COLO829 (cell line): ENCODE measurements around the gene GGA1.

ENCODE experiments used
- DNase-seq: peaks from one replicate; pipeline ENCODE4 v3.0.0; 2012; ENCODE audit warnings: low spot score

GGA1 gene

DNA sequence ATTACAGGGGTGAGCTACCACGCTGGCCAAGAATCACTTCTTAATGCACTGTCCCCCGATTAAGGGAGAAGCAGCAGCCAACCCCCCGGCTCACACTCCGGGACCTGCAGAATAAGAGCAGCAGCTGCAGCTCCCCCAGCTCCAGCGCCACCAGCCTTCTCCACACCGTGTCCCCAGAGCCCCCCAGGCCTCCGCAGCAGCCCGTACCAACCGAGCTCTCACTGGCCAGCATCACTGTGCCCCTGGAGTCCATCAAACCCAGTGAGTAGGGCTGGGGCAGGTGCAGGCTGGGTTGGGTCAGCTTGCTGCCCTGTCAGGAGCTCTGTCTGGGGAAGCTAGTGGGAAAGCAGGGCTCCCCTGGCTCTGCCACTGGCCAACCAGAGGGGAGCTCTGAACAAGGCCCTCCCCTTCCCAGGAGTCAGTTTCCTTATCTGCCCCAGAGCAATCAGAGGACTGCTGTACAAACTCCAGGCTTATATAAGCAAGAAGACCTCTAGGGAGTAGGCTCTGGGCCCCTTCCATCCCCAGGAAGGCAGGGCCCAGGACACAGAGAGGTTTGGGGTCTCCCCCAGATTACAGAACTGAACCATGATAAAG, 22.3 kb downstream of the GGA1 start:
- no peak for DNase-seq

DNA sequence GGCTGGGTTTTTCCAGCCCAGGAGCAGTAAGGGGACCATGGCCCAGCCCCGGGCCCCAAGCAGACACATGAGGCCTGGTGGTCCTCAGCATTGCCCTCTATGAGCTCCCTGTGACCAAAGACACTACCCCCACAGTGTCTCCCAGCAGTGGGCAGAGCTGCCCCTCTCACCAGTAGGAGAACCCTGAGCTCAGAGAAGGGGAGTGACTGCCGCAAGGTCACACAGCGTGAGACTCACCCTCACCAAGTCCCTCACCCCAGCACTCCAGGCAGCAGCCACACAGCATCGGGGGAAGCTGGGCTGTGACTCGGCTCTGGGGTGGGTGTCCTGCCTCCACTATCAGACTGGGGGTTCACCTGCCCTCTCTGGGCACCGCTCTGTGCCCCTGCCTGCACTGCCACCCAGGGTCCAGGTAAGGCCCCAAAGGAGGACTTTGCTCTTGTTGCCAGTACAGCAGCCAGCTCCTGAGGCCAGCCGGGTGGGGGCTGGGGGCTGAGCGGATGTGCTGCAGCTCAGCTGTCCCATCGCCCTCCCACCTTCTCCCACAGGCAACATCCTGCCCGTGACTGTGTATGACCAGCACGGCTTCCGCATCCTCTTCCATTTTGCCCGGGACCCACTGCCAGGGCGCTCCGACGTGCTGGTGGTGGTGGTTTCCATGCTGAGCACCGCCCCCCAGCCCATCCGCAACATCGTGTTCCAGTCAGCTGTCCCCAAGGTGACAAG, 23.0 kb downstream of the GGA1 start:
- DNase-seq, result no peak

DNA sequence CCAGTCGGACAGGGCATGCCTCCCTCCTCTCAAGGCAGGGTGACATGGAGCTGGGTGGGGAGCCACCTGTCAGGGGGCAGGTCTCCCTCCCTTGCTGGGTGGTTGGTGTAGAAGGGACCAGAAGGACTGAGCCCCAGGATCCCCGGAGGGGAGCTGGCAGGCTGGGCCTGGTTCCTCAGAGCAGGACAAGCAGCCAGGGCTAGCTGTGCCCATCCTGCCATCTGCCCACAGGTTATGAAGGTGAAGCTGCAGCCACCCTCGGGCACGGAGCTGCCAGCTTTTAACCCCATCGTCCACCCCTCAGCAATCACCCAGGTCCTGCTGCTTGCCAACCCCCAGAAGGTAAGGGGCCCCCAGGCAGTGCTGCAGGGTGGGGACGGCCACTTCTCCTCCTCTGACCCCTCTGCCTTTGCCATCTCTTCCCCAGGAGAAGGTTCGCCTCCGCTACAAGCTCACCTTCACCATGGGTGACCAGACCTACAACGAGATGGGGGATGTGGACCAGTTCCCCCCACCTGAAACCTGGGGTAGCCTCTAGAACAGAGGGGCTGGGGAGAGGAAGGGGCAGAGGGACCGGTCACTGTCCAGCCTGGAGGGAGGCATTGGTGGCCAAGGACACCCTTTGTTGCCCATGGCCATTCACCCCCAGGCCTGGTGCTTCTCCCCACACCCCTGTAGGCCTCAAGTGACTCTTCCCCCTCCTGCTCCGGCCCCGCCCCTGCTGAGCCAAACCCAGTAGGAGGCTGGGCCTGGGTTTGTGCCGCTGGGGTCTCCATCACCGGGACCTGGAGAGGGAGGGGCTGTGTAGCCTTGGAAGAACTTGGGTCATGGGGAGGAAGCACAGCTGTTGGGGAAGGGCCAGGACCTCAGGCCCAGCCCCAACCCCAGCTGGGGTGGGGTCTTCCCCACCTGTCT, 23.8 kb downstream of the GGA1 start:
- DNase-seq, result no peak

DNA sequence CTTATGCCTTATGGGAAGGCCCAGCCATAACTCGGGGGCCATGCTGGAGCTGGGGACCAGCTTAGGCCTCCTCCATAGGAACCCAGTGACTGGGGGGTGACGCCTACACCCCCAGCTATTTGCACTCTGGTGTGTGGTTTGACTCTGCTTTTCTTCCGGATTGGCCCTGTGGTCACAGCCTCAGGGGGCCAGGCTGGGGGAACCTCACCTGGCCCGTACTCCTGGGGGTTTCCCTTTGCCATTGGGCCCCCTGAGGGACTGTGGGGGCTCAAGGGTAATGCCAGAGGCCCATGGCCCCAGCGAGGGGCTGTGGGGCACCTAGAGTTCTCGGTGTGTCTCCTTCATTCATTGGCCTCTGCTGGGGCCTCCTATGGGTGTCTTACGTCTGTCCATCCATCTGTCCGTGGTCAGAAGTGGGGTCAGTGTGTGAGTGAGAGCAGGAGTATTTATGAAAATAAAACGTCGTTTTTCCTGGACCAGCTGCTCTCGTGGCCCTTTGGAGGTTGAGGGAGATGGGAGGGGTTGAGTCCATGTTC, 24.5 kb downstream of the GGA1 start:
- DNase-seq, result no peak

DNA sequence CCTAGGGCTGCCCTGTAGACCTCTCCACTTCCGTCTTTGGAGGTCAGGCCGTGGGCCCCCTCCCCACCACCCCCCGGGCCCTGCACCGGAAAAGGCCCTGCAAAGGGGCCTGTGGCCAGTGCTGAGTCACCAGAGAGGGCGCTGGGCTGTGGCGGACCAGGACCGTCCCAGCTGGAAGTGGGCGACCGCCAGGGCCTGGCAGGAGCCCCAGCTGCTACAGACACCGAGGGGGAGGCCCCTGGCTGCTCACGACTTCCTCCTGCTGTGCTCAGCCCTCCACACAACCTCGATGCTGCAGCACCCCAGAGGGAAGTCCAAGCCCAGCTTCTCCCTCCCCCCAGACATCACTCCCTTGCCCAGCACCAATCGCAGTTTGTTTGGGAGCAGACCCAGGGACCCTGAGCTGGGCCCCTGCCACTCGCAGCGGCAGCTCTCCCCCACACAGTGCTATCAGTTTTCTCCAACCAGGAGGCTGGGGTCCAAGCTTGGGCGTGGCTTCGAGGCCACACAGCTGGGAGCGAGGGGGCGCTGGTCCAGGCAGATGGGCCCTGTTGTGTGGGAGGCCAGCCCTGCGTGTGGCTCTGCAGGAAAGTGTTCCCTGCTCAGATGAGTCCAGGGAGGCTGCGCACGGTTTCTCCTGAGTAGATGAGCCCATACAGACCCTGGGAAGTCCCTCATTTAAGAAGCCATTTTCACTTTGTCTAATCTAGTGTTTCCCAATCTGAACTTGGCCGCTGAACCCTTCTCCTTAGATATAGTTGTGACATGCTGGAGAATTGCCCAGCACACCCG, 25.2 kb downstream of the GGA1 start:
- no peak for DNase-seq

DNA sequence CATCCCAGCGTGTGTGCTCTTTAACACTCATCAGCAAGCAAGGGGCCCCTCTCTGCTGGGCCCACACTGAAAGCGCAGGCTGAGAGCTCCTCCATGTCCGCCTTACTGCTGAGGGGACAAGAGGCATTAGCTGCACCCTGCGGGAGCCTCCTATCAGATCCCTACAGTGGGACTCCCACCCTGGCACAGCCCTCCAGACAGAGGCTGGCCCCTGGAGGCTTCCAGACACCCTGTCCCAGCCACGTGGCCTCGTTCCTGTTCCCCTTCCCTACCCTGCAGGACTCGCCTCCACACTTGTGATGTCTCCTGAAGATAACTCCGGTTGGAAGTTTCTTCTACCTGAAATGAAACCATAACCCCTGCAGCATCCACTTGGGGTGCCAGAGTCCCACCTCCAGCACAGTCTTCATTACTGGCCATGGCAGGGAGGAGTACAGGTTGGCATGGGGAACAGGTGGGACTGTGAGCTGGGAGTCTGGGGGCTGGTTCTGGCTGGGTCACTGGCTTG, 25.8 kb downstream of the GGA1 start:
- no peak for DNase-seq

DNA sequence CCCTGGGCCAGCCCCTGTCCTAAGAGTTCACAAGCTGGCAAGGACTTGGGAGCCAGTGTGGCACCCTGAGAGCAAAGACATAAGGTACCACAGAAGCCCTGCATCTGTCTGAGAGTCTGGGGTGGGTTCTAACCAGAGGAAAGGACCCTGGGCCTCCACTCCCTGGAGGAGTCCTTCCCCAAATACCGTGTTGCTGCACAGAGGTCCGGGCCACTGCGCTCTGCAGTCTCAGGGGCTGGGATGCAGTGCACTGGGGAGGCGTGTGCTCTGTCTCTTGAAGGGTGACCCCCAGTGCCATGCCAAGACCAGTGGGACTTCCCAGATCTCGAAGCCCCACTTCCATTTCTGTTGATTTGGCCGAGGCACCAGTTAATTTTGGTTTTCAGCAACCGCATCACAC, 26.5 kb downstream of the GGA1 start:
- no peak for DNase-seq

DNA sequence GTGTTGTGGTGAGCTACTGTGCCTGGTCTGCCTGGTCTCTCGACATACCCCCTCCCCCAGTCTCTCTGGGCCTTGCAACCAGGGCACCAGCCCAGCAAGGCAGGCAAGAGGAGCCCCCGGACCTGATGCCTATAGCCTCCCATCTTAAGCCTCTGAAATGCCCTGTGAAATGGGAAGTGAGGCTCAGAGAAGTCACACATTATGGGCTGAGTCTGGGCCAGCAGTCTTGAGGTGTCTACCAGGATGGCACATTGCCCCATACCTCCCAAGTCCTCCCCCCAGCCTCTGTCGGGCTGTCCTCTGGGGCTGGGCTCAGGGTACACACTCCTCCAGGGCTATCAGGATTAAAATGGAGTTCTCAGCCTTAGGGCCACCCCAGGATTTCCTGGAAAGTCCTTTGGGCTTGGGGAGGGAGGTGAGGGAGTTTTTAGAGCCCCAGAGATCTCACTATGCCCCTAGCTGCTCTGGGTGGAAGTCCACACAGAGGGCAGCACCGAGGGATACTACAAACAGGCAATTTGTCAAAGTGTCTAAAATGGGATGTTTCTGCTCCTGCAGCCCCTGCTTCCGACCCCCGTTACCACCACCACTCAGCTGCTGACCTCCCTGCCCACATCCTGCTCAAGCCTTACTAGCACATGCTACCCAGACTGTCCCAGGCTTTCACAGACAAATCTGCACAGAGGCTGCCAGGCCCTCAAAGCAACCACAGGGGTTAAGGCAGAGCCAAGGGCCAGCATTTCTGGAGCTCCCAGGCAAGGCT, 27.7 kb downstream of the GGA1 start:
- DNase-seq, result no peak

DNA sequence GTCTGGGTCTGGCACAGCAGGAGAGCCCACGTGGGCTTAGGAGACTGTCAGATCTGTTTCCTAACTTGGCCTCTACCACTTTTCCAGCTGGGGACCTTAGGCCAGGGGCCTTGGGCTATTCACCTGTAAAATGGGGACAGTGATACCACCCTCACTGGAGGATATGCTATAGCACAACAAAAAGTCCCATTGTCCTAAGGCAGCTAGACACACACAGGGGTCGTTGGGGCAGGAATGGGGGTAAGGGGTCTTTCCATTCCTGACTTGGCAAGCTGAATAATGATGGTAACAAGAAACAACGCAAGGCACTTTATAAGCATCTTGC, 28.3 kb downstream of the GGA1 start:
- DNase-seq, result no peak

DNA sequence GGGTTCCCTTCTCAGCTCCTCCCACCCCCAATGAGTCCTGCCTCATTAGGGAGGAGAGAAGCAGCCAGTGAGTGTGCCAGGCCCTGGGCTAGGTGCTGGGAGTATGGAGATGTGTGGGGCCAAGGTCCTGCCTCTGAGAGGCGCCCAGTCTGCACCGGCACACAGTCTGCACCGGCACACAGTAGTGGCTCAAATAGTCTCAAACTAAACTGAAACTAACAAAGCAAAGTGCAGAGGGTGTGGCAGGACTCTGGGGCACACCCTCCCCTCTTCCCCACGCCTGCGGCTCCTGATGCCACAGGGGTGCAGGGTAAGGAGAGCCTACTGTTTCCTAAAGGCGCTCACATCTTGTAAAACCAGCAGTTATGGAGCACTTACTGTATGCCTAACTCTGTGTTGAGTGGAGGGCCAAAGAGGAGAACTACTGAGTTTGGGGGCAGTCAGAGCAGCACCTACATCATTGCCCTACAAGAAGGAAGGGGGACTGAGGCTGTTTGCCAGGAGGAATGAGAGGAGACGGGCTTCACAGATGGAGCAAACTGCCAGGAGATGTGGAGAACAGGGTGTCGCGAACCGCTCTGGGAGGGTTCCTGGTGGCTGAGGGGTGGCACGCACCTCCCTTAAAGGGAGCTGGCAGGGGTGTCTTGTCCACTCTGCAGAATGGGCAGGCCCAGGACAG, 29.9 kb downstream of the GGA1 start:
- DNase-seq, result no peak

DNA sequence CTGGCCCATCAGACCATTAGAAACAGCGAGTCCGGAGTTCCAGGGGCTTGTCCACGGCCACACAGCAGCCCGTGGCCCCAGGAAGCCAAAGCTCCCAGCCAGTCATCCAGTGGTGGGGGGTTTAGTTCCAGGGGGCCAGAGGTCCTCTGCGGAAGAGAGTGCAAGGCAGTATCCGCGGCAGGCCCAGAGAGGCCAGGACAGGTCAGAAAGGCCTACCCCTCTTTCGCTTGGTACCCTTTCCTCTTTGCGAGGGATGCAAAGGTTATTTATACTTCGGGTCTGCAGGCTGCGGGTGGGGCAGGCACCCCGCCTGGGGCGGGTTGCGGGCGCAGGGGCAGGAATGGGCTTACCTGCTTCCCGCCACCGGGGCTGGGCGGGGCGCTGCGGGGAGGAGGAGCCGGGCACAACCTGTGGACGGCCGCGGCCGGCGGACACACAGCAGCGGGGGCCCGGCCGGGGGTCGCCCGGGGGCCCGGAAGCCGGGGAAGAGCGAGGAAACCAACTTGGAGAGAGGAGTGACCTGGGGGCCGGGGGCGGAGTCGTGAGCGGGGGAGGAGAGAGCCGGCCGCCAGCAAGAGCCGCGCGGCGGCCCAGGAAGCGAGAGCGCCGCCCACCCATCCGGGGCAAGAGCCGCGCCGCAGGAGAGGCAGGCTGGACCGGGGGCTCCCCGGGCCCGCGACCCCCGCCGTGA, 30.6 kb downstream of the GGA1 start, which contains the start of gene SH3BP1:
Gene SH3BP1 (plus strand): TSS at position 600 of the 691 bp plus-strand sequence. CDS start 119 bp downstream, outside the sequence.
- DNase-seq, result no peak

DNA sequence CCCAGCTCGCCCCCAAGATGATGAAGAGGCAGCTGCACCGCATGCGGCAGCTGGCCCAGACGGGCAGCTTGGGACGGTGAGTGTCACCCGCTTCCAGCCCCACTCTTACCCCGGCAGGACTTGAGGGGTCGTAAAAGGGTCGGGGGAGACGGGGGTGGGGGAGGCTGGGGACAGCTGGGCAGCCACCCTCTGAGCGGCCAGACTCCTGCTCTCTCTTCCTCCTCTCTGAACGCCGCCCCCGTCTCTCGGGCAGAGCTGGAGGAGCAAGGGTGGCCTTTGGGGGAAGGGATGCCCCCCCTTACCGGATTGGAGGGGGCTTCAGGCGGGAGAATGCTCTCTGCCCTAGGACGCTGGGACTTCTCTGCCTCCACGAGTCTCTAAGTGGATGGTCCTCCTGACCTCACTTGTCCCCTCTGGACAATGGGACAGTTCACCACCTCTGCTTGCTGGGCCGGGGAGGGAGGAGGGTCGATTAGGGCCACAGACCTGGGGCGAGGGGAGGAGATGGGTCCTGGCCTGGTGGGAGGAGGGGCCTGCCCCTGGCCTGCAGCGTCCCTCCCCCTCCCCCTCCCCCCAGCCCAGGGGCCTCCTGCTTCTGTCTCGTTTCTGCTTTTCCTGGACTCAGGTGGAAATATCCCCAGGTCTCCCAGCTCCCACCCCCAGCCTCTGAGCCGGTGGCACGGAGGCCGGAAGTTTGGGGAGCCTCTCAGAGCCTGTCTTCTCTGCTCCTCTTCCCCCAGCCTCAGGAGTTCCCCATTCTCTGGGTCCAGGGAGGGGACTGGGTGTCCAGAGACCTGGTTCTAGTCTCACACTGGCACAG, 31.3 kb downstream of the GGA1 start:
- DNase-seq, result no peak

DNA sequence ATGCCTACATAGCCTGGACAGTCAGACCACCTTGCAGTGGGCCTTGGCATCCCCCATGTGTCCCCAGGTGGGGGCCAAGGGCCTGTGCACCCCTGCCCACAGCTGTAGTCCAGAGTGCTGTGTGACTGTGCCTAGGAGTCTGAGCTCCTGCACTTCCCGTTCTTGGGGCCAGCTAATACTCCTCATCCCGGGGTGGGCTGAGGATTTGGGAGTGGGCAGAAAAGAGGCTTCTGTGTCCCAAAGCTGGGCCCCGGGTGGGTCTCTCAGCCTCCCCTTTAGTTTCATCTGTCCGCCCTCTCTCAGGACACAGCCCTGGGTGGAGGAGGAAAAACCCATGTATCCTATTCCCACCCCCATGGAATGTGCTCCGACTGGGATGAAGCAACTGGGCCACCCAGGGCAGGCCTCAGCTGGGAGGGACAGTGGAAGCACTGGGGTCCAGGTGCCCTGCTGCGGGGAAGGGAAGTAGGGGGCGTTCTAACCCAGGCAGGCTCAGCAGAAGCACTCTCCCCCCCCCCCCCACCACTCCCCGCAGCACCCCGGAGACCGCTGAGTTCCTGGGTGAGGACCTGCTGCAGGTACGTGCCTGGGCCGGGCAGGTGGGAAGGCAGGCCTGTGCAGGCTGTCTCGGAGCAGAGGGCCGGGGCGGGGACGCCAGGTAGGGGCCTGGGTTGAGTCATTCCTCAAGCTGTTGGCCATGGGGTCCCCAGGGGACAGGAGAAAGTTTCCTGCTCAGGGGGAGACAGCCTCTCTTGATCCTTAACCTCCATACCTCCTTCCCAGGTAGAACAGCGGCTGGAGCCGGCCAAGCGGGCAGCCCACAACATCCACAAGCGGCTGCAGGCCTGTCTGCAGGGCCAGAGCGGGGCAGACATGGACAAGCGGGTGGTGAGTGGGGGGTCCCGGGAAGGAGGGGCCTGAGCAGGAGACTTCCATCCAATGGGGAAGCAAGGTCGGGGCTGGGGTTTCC, 32.2 kb downstream of the GGA1 start:
- DNase-seq, result no peak

DNA sequence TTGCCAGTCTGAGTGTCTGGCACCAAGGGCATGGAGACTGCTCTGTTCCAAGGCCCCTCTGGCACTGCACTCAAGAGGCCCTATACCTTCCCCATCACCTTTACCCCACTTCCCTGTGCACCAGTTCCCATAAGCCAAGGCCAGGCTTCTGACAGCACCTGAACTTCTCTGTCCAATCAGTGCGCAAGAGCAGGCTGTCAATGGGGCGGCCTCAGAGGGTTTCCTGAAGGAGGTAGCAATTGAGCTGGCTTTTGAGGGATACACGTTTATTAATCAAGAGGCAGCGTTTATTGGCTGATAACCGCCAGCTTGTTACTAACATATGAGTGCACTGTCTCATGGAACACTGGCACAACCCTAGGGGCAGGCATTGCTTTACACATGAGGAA, 32.9 kb downstream of the GGA1 start:
- no peak for DNase-seq

DNA sequence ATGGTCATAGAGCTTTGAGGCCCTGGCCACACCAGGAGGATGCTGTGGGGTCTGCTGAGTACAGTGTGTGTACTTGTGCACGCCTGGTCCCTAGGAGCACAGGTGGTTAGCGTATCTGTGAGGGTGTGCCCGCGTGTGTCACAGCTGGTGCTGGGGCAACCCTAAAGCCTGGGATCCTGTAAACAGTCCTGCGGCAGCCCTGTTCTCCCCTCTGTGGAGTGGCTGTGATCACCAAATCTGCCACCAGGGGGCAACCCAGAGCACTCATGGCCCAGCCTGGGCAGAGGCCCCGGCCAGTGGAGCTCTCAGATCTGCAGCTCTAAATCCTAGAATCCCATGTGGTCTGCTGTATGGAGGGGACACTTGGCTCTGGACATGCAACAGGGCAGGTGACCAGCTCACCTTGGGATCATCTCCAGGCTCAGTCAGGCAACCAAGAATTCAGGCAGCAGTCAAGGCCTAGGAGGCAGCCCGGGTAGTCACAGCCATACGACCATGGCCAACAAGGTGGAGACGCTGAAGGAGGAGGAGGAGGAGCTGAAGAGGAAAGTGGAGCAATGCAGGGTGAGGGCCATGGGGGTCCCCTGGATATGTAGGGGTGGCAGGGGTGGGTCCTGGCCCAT, 34.7 kb downstream of the GGA1 start:
- peak; percentile 81 for DNase-seq

DNA sequence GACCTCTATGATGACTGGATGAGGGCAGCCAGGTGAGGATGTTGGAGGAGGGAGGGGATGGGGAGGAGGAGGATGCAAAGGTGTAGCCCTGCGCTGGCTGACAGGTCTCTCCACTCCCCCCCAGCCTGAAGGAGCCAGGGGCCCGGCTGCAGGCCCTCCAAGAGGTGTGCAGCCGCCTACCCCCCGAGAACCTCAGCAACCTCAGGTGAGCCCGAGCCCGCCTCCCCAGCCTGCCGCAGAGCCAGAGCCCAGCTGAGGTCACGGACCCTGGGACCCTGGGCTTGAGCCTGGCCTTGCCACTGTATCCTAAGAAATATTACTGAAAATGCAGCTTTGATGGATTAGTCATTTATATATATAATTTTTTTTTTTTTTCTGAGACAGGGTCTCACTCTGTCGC, 38.7 kb downstream of the GGA1 start:
- no peak for DNase-seq

DNA sequence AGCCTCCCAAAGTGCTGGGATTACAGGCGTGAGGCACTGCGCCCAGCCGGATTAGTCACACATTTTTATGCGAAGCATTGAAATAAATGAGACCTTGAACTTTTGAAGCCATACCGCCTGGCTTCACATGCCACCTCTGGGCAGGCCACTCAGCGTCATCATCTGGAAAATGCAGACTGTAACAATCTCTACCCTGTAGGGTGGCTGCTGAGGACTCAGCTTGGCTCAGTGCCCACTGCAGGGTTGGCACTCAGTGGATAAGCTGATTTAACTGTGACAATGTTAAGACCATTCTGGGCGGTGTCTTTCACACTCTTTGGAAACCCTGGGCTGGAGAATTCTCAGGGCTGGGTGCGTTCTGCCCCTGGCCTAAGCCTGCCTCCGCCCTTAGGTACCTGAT, 39.3 kb downstream of the GGA1 start:
- DNase-seq, result no peak
